ENCODE results near the gene AGPS. TPM values are rescaled to one million over a fixed set of nuclear protein-coding genes. Genes with fewer than 3 reads are reported as not detected.
A peak's percentile ranks its signal among the peaks of the same experiment; 100 is the strongest.

Gene AGPS
- total and polyA plus RNA-seq, 2 donors (not counting 1 experiment from before 2014, with no cell fraction given) = 2.2 to 25.5 TPM

DNA sequence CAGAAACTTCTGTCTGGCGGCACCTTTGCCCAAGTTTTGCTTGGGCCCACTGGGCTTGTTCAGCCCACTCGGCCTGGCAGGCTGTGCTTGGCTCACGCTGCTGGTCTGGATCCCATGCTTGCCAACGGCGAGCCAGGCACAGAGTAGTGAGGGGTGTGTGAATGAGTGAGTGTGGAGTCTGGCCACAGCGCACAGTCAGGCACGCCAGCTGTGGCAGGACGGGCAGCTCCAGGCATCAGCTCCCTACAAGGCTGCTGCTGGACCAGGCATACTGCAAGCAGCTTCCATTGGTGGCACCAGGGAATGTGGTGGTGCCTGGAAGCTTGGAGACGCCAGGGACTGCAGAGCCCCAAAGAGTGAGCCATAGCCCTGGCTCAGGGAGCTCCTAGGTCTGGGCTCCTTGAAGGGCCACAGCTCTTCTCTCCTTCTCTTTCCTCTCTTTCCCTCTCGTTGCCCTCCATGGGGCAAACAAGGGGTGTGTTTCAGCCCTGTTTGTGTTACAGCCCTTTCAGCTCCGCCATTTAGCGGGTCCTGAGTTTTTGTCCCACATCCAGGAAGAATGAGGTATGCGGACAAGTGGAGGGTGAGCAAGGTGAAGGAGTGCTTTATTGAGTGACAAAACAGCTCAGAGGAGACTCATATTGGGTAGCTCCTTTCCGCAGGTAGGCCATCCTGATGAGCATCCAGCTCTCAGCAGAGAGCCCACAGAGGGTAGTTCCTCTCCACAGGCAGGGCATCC is 73.0 kb downstream of the AGPS start:
- H2AFZ ChIP-seq (ENCODE audit: insufficient read depth, low read depth, low read length, poor library complexity, severe bottlenecking) = no peak overlapping the region
- H3K27me3 ChIP-seq (replicated peaks in 1 of 4; ENCODE audit: control extremely low read depth in 1 of 4, control insufficient read depth in 3 of 4, insufficient read depth in 4 of 4, low read length in 3 of 4) = no peaks in the 10 kb centered on the region
- H3K9me3 Mint-ChIP-seq (ENCODE audit: insufficient read depth) = no peaks in the 10 kb centered on the region
- peaks cover 0 to 16% (median 0%) of the 10 kb centered on the region in 3 donors for H3K9me3 ChIP-seq (ENCODE audit: control extremely low read depth in 1 of 3, control insufficient read depth in 2 of 3, insufficient read depth in 1 of 3, low read length in 2 of 3)
- DNase-seq = no peak
- ATAC-seq (ENCODE audit: low read depth) = no peak
- no peak overlapping the region for H3K4me3 Mint-ChIP-seq
- WGBS (ENCODE audit: insufficient coverage) = 99% methylated on average over 14 of the region's 14 CpGs
- no peaks in the 10 kb centered on the region for H3K79me2 ChIP-seq (ENCODE audit: control insufficient read depth, insufficient read depth, low read length)
- ChIA-PET CTCF (no interaction called here), POLR2A (no interaction called here)
- no peak overlapping the region for H3K27ac Mint-ChIP-seq
- H3K4me3 ChIP-seq (ENCODE audit: control extremely low read depth in 1 of 5, extremely low read depth in 1 of 5, insufficient read depth in 1 of 5, low read depth in 2 of 5, low read length in 4 of 5) = no peak overlapping the region
- TF ChIP-seq EZH2 (IDR thresholded peaks at IDR 0.05; ENCODE audit: borderline replicate concordance, insufficient read depth, low read depth, low read length, poor library complexity, severe bottlenecking) = no peak
- TF ChIP-seq, protein P1, sequence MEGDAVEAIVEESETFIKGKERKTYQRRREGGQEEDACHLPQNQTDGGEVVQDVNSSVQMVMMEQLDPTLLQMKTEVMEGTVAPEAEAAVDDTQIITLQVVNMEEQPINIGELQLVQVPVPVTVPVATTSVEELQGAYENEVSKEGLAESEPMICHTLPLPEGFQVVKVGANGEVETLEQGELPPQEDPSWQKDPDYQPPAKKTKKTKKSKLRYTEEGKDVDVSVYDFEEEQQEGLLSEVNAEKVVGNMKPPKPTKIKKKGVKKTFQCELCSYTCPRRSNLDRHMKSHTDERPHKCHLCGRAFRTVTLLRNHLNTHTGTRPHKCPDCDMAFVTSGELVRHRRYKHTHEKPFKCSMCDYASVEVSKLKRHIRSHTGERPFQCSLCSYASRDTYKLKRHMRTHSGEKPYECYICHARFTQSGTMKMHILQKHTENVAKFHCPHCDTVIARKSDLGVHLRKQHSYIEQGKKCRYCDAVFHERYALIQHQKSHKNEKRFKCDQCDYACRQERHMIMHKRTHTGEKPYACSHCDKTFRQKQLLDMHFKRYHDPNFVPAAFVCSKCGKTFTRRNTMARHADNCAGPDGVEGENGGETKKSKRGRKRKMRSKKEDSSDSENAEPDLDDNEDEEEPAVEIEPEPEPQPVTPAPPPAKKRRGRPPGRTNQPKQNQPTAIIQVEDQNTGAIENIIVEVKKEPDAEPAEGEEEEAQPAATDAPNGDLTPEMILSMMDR (IDR thresholded peaks at IDR 0.05) = no peak
- no peak overlapping the region for H3K4me2 ChIP-seq (replicated peaks; ENCODE audit: low read depth, low read length, poor library complexity, severe bottlenecking)
- no peak overlapping the region for H3K27ac ChIP-seq (ENCODE audit: low read length in 2 of 2)
- H3K9ac ChIP-seq (ENCODE audit: low read length) = no peak overlapping the region
- intact Hi-C loops (cut with micrococcal nuclease) = no loop called here
- no peaks in the 10 kb centered on the region for H3K27me3 Mint-ChIP-seq
- no peaks in the 10 kb centered on the region for H3K4me1 Mint-ChIP-seq
- H4K20me1 ChIP-seq (ENCODE audit: control insufficient read depth, insufficient read depth, low read length, poor library complexity, severe bottlenecking) = no peaks in the 10 kb centered on the region
- no peaks in the 10 kb centered on the region for H3K4me1 ChIP-seq (ENCODE audit: control insufficient read depth in 2 of 2, insufficient read depth in 2 of 2, low read length in 2 of 2)
- H3K36me3 ChIP-seq (replicated peaks in 1 of 2; ENCODE audit: control extremely low read depth in 1 of 2, control insufficient read depth in 1 of 2, extremely low read depth in 1 of 2, insufficient read depth in 2 of 2, low read length in 1 of 2) = peaks cover 8 to 19% of the 10 kb centered on the region in 2 experiments

DNA sequence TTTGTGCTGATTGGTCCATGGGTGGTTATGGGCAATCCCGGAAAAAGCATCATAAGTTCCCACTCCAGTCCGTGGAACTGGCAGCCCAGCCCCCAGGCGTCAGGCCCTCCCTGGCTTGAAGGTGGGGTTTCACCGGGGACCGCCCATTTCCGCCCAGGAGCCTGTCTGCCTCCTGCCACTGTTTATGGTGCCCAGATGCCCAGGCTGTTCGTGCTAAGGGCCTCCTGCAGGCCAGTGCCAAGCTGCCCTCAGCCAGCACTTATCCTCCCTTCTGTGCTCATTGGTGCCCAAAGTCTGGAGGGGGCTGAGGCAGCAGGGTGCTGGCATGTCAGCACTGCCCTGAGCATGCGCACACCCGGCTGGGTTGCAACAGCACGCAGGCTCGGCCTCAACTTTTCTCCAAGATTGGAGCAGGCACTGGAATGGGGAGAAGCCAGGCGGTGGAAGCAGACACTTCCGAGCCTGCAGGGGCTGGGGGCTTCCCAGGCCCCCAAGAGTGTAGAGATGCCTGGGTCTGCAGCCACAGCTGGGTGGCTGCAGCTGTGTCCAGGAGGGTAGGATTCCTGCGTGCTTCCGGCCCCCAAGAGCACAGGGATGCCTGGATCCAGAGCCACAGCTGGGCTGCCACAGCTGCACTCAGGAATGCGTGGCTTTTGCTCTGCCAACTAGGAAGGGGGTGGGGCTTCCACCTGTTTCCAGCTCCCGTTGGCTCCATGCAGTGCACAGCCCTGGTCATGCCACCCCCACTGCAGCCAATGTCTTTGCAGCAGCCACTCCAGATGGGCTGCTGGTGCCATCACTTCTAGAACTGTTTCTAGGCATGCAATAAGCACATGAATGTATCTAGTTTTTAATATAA is 74.0 kb downstream of the AGPS start:
- ATAC-seq (ENCODE audit: low read depth) (no peak), DNase-seq (peak; percentile 4)

More for the DNA sequence above, 74.0 kb downstream of the AGPS start:
- Histone ChIP-seq H3K4me1 (ENCODE audit: control insufficient read depth in 2 of 2, insufficient read depth in 2 of 2, low read length in 2 of 2) (no peaks in the 10 kb centered on the region), H2AFZ (ENCODE audit: insufficient read depth, low read depth, low read length, poor library complexity, severe bottlenecking) (no peak overlapping the region), H3K9ac (ENCODE audit: low read length) (no peak overlapping the region), H3K27ac (ENCODE audit: low read length in 2 of 2) (no peak overlapping the region), H3K4me3 (ENCODE audit: control extremely low read depth in 1 of 5, extremely low read depth in 1 of 5, insufficient read depth in 1 of 5, low read depth in 2 of 5, low read length in 4 of 5) (no peak overlapping the region), H4K20me1 (ENCODE audit: control insufficient read depth, insufficient read depth, low read length, poor library complexity, severe bottlenecking) (no peaks in the 10 kb centered on the region), H3K9me3 (ENCODE audit: control extremely low read depth in 1 of 3, control insufficient read depth in 2 of 3, insufficient read depth in 1 of 3, low read length in 2 of 3) (peaks cover 0 to 16% (median 0%) of the 10 kb centered on the region in 3 donors), H3K4me2 (replicated peaks; ENCODE audit: low read depth, low read length, poor library complexity, severe bottlenecking) (no peak overlapping the region), H3K27me3 (replicated peaks in 1 of 4; ENCODE audit: control extremely low read depth in 1 of 4, control insufficient read depth in 3 of 4, insufficient read depth in 4 of 4, low read length in 3 of 4) (no peaks in the 10 kb centered on the region), H3K79me2 (ENCODE audit: control insufficient read depth, insufficient read depth, low read length) (no peaks in the 10 kb centered on the region), H3K36me3 (replicated peaks in 1 of 2; ENCODE audit: control extremely low read depth in 1 of 2, control insufficient read depth in 1 of 2, extremely low read depth in 1 of 2, insufficient read depth in 2 of 2, low read length in 1 of 2) (peaks cover 8 to 19% of the 10 kb centered on the region in 2 experiments)
- POLR2A ChIA-PET = no interaction called here
- TF ChIP-seq EZH2 (IDR thresholded peaks at IDR 0.05; ENCODE audit: borderline replicate concordance, insufficient read depth, low read depth, low read length, poor library complexity, severe bottlenecking) = no peak
- TF ChIP-seq, protein P1 (IDR thresholded peaks at IDR 0.05) = no peak
- CTCF ChIA-PET = no interaction called here
- Mint-ChIP-seq H3K9me3 (ENCODE audit: insufficient read depth) (peaks cover 2% of the 10 kb centered on the region), H3K4me1 (no peaks in the 10 kb centered on the region), H3K27me3 (no peaks in the 10 kb centered on the region), H3K4me3 (no peak overlapping the region), H3K27ac (no peak overlapping the region)
- intact Hi-C loops (cut with micrococcal nuclease) = no loop called here
- 93% methylated on average over 16 of the region's 17 CpGs for WGBS (ENCODE audit: insufficient coverage)

All from B cell (primary cell).